Activated CD8-positive, alpha-beta memory T cell treated with anti-CD3 and anti-CD28 coated beads, Interleukin-2, amount 50 U/mL, for 24 hours (primary cell): Measurements from ENCODE around the gene GDPD5.

Experiments used
- DNase-seq: peaks from one replicate; pipeline ENCODE4 v3.0.0-alpha.2; 2020; ENCODE audit errors: extremely low read depth

GDPD5 gene

GRCh38 chr11:75510004-75510722 lies 15.6 kb downstream of the GDPD5 start:
- DNase-seq = no peak

GRCh38 chr11:75509020-75509720 lies 16.6 kb downstream of the GDPD5 start:
- DNase-seq = no peak

DNA sequence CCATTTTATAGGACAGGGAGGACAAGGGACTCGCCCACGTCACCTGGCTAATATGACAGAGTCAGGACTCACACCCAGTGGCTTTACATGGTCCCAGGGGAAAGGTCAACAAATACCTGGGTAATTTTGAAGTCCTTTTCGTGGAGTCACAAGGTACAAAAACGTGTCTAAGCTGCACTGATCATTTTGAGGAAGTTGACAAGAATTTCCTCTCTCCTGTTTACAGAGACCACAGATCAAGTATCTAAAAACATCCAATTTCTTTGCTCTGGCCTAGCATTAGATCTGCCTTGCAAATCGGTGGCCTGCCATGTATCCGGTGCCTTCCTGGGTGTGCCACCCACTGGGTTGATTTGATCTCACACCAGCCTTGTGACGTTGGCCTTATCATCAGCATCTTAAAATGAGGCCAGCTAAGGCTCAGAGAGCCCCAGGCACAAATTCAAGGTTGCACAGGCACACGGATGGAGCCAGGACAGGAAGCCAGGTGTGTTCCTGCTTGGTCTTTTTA lies 17.6 kb downstream of the GDPD5 start:
- DNase-seq = no peak

DNA sequence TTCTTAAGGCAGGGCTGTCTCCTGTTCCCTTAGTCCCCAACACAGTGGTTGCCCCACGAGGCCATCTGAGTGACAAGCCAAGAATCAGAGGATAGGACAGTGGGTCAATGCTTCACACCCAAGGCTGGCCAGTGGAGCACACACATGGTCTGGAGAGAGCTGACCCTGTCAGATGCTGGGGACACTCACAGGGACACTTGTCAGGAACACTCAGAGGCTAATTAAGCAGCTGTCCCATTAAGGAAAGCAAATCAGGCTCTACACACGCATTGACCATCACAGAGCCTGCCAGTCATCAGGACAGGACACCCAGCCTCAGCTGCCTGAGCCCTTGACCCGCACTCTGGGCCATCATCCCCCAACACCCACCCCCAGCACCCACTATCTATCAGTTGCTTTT lies 18.2 kb downstream of the GDPD5 start:
- no peak for DNase-seq

- DNase-seq = no peak
Measured at GRCh38 chr11:75506827-75507226, 18.9 kb downstream of the GDPD5 start.

- no peak for DNase-seq
Measured at GRCh38 chr11:75505916-75506692, 19.6 kb downstream of the GDPD5 start.

- DNase-seq = no peak
Measured at GRCh38 chr11:75504501-75504900, 21.2 kb downstream of the GDPD5 start.

DNA sequence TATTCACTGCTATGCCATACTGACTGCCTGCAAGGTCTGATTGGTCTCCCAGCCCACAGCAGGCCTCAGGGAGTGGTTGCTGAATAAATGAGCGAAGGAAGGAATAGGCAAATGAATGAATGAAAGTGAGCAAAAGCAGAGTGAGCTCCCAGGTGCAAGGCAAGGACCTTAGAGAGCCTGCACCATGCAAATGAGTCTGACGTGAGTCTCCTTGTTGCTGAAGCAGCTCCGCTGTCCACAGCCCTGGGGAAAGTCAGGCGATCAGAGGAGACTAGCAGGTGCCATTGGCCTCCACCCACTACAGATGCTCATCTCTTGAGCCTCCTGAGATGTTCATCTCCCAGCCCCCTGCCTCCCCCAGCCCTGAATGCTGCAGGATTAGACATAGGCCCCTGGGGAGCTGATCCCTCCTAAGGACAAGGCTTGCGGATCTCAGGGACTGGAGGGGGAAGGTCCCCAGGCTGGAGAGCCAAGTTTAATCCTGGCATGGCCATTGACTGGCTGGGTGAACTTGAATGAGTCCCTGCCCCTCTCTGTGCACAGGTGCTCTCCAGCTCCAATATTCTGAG lies 22.1 kb downstream of the GDPD5 start:
- DNase-seq = no peak

- no peak for DNase-seq
Measured at GRCh38 chr11:75502138-75502537, 23.6 kb downstream of the GDPD5 start.

DNA sequence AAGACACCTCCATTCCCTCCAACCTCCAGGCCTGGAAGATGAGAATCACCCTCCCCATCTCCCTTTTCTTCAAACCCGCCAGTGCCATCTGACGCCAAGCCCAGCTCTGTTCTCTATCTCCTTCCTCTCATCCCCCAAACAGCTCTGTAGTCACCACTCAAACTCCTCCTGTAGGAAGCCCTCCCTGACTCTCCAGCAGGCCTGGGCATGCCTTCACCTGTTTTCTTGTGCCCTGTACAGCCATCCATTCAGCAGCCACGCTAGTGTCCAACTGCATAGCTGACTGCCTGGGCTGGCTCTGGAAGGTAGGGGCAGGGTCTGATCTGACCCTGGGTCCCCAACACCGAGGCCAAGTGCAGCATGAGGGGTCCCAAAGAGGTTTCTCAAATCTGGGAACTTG lies 25.0 kb downstream of the GDPD5 start:
- DNase-seq = no peak

- no peak for DNase-seq
Measured at GRCh38 chr11:75499423-75500190, 26.1 kb downstream of the GDPD5 start.

- no peak for DNase-seq
Measured at GRCh38 chr11:75498556-75499255, 27.0 kb downstream of the GDPD5 start.

- no peak for DNase-seq
Measured at GRCh38 chr11:75497788-75498409, 27.8 kb downstream of the GDPD5 start.

GRCh38 chr11:75496305-75496752 lies 29.4 kb downstream of the GDPD5 start:
- DNase-seq = no peak

GRCh38 chr11:75495749-75496304 lies 29.9 kb downstream of the GDPD5 start:
- no peak for DNase-seq

DNA sequence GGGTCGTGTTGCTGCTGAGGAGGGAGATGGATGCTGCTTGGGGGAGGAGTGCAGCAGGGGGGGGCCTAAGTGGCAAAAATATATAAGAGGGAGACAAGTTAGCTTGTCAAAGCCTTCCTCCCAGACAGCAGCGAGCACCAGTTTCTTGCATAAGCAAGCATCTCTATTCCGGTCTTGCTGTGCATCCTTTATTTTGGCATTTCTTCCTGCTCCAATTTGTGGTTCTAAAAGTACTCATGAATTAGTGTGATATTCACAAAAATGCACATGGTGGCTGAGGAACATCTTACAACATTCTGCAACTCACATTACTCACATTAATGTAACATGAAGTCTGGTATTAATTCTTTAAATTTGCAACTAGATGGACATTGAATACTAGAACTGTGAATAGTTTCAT lies 32.1 kb downstream of the GDPD5 start:
- DNase-seq = no peak

GRCh38 chr11:75492181-75492820 lies 33.4 kb downstream of the GDPD5 start:
- peak; percentile 28 for DNase-seq

GRCh38 chr11:75491465-75491864 lies 34.3 kb downstream of the GDPD5 start:
- no peak for DNase-seq
